OCI-LY1 (cell line): ENCODE results near the gene RHOJ.

ENCODE experiments used
- H2AFZ ChIP-seq: fragments of 200-600 bp; sonication (generic), shearing (Covaris generic); 2 replicates; pipeline ENCODE4 v1.6.0; 2014; ENCODE audit warnings: antibody characterized with exemption, mild to moderate bottlenecking, low read length
- H3F3A ChIP-seq: fragments of 200-600 bp; sonication (generic), shearing (Covaris generic); 2 replicates; pipeline ENCODE4 v1.6.0; 2014; ENCODE audit warnings: mild to moderate bottlenecking, antibody characterized with exemption, low read length, moderate library complexity; ENCODE audit not compliant: insufficient read depth
- H3K27ac ChIP-seq: fragments of 200-600 bp; sonication (generic); 2 replicates; pipeline ENCODE4 v1.5.1; 2014; ENCODE audit warnings: low read length, mixed run types, mild to moderate bottlenecking, low read depth; ENCODE audit not compliant: poor library complexity, severe bottlenecking
- H3K27me3 ChIP-seq: fragments of 200-600 bp; sonication (generic); 2 replicates; pipeline ENCODE4 v1.6.0; 2014; ENCODE audit warnings: antibody characterized with exemption, mild to moderate bottlenecking, low read length, moderate library complexity; ENCODE audit not compliant: insufficient read depth
- H3K36me3 ChIP-seq: fragments of 200-600 bp; sonication (generic); 2 replicates; pipeline ENCODE4 v1.6.1; 2014; ENCODE audit warnings: mild to moderate bottlenecking, antibody characterized with exemption, low read length, moderate library complexity, mixed read lengths; ENCODE audit not compliant: insufficient read depth
- H3K4me1 ChIP-seq: fragments of 200-600 bp; sonication (generic); 2 replicates; pipeline ENCODE4 v1.5.1; 2014; ENCODE audit warnings: mild to moderate bottlenecking, low read length, moderate library complexity; ENCODE audit not compliant: insufficient read depth, severe bottlenecking
- H3K4me2 ChIP-seq: fragments of 200-600 bp; sonication (generic), shearing (Covaris generic); 2 replicates; pipeline ENCODE4 v1.6.1; 2014; ENCODE audit warnings: low read length
- H3K4me3 ChIP-seq: fragments of 200-600 bp; sonication (generic); 2 replicates; pipeline ENCODE4 v1.5.1; 2014; ENCODE audit warnings: low read length, low read depth, mild to moderate bottlenecking, mixed read lengths; ENCODE audit not compliant: poor library complexity, severe bottlenecking
- H3K79me2 ChIP-seq: fragments of 200-600 bp; shearing (Covaris generic); 2 replicates; pipeline ENCODE4 v1.6.1; 2016; ENCODE audit warnings: mixed run types, low read length, mixed read lengths; ENCODE audit not compliant: insufficient read depth
- H3K9ac ChIP-seq: fragments of 200-600 bp; sonication (generic), shearing (Covaris generic); 2 replicates; pipeline ENCODE4 v1.6.1; 2014; ENCODE audit warnings: mild to moderate bottlenecking, low read length, mixed read lengths
- H3K9me2 ChIP-seq: fragments of 200-600 bp; sonication (generic), shearing (Covaris generic); 2 replicates; pipeline ENCODE4 v1.6.1; 2014; ENCODE audit warnings: low read depth, mild to moderate bottlenecking, low read length, mixed read lengths
- H3K9me3 ChIP-seq: fragments of 200-600 bp; shearing (Covaris generic); 2 replicates; pipeline ENCODE4 v1.6.1; 2014; ENCODE audit warnings: low read length, mixed read lengths
- H4K20me1 ChIP-seq: fragments of 200-600 bp; sonication (generic), shearing (Covaris generic); 2 replicates; pipeline ENCODE4 v1.6.0; 2016; ENCODE audit warnings: mild to moderate bottlenecking, low read length; ENCODE audit not compliant: insufficient read depth
- CTCF ChIP-seq: fragments of 200-600 bp; sonication (generic), shearing (Covaris generic); IDR thresholded peaks from 2 replicates; pipeline ENCODE4 v1.5.1; 2017; ENCODE audit warnings: mild to moderate bottlenecking, antibody characterized with exemption, low read length, moderate library complexity, mixed read lengths
- EZH2 ChIP-seq: fragments of 200-600 bp; sonication (generic), shearing (Covaris generic); IDR thresholded peaks from 2 replicates; pipeline ENCODE4 v1.8.0; 2017; ENCODE audit warnings: borderline replicate concordance, mixed run types, mild to moderate bottlenecking, antibody characterized with exemption, low read length, moderate library complexity, mixed read lengths

Gene RHOJ

GRCh38 chr14:63257299-63257698, 53.1 kb downstream of the RHOJ start:
- H3K4me3 ChIP-seq: no peak overlapping the region
- H3K9ac ChIP-seq: no peak overlapping the region
- no peak for TF ChIP-seq EZH2
- TF ChIP-seq CTCF: no peak
- no peaks in the 10 kb centered on the region for H3K36me3 ChIP-seq
- no peaks in the 10 kb centered on the region for H4K20me1 ChIP-seq
- no peaks in the 10 kb centered on the region; the same call in 1 of the 2 replicates for H3K27me3 ChIP-seq
- no peaks in the 10 kb centered on the region for H3K9me3 ChIP-seq
- H3K27ac ChIP-seq: no peak overlapping the region
- no peaks in the 10 kb centered on the region for H3F3A ChIP-seq
- H3K9me2 ChIP-seq: no peaks in the 10 kb centered on the region
- H3K4me2 ChIP-seq: no peak overlapping the region
- H3K4me1 ChIP-seq: no peaks in the 10 kb centered on the region
- no peak overlapping the region for H2AFZ ChIP-seq
- no peaks in the 10 kb centered on the region for H3K79me2 ChIP-seq

- Histone ChIP-seq H3K27me3 (no peaks in the 10 kb centered on the region; the same call in 1 of the 2 replicates), H3K9ac (no peak overlapping the region), H3K27ac (no peak overlapping the region), H3K36me3 (no peaks in the 10 kb centered on the region), H3K4me3 (no peak overlapping the region), H3K9me2 (no peaks in the 10 kb centered on the region), H3K4me2 (no peak overlapping the region), H3K4me1 (no peaks in the 10 kb centered on the region), H3K79me2 (no peaks in the 10 kb centered on the region), H2AFZ (no peak overlapping the region), H3K9me3 (no peaks in the 10 kb centered on the region), H3F3A (no peaks in the 10 kb centered on the region), H4K20me1 (no peaks in the 10 kb centered on the region)
- no peak for TF ChIP-seq CTCF
- TF ChIP-seq EZH2: no peak
Observed at GRCh38 chr14:63262446-63262845, 58.2 kb downstream of the RHOJ start.

- no peaks in the 10 kb centered on the region for H3F3A ChIP-seq
- no peaks in the 10 kb centered on the region for H3K9me2 ChIP-seq
- H4K20me1 ChIP-seq: no peaks in the 10 kb centered on the region
- H3K4me2 ChIP-seq: no peak overlapping the region
- H3K27me3 ChIP-seq: no peaks in the 10 kb centered on the region; the same call in 1 of the 2 replicates
- no peaks in the 10 kb centered on the region for H3K36me3 ChIP-seq
- no peak overlapping the region for H3K9ac ChIP-seq
- no peaks in the 10 kb centered on the region for H3K79me2 ChIP-seq
- TF ChIP-seq CTCF (no peak), EZH2 (no peak)
- H3K4me1 ChIP-seq: no peaks in the 10 kb centered on the region
- no peak overlapping the region for H3K4me3 ChIP-seq
- no peaks in the 10 kb centered on the region for H3K9me3 ChIP-seq
- no peak overlapping the region for H3K27ac ChIP-seq
- H2AFZ ChIP-seq: no peak overlapping the region
Observed at GRCh38 chr14:63266106-63266505, 61.9 kb downstream of the RHOJ start.
